Measurements from ENCODE around the gene ZNF208.

ZNF208 gene

DNA sequence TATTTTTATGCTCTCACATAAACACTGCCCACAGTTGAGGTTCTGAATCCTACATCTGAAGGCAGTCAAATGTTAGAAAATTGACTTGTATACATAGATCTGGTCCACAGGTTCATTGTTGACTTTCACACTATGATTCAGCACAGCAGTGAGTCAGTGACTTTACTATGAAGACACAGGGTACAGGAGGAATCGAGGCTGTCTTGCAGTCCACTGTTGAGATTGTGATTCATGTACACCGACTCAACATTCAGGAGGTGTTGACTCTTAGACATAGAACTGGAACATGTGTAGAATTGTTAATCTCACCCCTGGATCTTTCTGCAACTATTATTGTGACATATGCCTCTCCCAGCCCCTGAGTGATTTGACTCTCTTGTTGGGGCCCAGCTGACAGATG, 100.4 kb downstream of the ZNF208 start:
- DNase-seq (ENCODE audit: insufficient read length, low spot score) (no peak), FAIRE-seq (no peak)
- TF ChIP-seq, protein P1, sequence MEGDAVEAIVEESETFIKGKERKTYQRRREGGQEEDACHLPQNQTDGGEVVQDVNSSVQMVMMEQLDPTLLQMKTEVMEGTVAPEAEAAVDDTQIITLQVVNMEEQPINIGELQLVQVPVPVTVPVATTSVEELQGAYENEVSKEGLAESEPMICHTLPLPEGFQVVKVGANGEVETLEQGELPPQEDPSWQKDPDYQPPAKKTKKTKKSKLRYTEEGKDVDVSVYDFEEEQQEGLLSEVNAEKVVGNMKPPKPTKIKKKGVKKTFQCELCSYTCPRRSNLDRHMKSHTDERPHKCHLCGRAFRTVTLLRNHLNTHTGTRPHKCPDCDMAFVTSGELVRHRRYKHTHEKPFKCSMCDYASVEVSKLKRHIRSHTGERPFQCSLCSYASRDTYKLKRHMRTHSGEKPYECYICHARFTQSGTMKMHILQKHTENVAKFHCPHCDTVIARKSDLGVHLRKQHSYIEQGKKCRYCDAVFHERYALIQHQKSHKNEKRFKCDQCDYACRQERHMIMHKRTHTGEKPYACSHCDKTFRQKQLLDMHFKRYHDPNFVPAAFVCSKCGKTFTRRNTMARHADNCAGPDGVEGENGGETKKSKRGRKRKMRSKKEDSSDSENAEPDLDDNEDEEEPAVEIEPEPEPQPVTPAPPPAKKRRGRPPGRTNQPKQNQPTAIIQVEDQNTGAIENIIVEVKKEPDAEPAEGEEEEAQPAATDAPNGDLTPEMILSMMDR (IDR thresholded peaks at IDR 0.05; ENCODE audit: insufficient read depth, missing control alignments): no peak

DNA sequence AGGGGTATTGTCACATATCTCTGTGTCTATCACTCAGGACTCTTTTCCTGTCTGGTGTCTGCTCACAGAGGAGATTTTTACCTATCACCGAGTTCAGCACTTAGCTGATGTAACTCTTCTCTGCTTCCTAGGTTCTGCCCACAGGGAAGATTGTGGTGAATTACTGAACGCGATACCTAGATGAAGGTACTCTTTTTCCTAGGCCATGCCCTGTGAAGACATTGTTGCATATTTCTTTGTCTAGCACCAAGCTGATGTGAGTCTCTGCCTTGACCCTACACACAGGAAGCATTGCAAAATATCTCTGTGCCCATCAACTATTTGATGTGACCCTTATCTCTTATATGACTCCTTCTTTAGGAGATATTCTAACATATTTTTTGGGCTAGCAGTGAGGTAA, 102.7 kb downstream of the ZNF208 start:
- FAIRE-seq: no peak
- DNase-seq (ENCODE audit: insufficient read length, low spot score): no peak
- TF ChIP-seq, protein P1 (IDR thresholded peaks at IDR 0.05; ENCODE audit: insufficient read depth, missing control alignments): no peak

DNA sequence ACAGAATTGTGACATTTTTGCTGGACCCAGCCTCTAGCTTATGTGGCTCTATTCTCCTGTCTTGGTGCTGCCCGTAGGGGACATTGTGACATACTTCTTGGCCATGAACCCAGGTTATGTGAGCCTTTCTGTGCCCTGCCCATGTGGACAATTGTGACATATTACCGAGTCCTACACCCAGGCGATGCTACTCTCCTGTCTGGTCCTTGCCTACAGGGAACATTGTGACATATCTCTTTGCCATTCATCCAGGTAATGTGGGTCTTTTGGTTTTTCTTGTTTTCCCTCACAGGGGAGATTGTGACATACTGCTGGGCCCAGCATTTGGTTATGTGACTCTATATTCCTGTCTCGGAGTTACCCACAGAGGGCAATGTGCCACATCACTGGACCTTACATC, 103.2 kb downstream of the ZNF208 start:
- TF ChIP-seq, protein P1 (IDR thresholded peaks at IDR 0.05; ENCODE audit: insufficient read depth, missing control alignments): no peak
- FAIRE-seq: no peak
- no peak for DNase-seq (ENCODE audit: insufficient read length, low spot score)

DNA sequence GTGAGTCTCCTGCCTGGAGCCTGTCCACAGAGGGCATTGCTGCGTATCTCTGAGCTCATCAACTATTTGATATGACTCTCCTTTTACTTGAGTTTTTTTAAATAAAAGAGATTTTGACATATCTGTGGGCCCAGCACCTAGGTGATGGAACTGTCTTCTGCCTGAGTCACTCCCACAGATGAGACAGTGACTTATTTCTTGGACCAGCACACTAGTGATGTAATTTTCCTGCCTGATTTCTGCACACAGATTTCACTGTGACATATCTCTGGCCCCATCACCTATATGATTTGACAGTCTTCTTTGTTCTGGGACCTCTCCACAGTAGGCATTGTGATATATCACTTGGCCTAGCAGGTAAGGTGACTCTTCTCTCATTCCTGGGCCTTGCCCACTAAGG, 108.2 kb downstream of the ZNF208 start:
- no peak for DNase-seq (ENCODE audit: insufficient read length, low spot score)
- TF ChIP-seq, protein P1 (IDR thresholded peaks at IDR 0.05; ENCODE audit: insufficient read depth, missing control alignments): no peak
- no peak for FAIRE-seq

DNA sequence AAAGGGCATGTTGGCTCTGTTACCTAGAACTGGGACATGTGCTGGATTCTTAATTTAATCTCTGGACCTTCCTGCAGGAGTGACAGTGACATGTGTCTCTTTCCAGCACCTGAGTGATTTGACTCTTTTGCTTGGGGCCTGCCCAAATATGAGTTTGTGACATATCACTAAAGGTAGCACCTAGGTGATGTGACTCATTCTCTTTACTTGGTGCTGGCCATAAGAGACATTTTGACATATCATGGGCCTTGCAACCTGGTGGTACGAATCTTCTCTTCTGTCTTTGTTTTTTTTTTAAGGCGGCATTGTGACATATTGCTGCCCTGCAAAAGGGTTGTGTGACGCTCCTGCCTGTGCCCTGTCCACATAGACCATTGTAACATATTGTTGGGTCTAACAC, 108.9 kb downstream of the ZNF208 start:
- FAIRE-seq (no peak), DNase-seq (ENCODE audit: insufficient read length, low spot score) (no peak)
- TF ChIP-seq, protein P1 (IDR thresholded peaks at IDR 0.05; ENCODE audit: insufficient read depth, missing control alignments): no peak

DNA sequence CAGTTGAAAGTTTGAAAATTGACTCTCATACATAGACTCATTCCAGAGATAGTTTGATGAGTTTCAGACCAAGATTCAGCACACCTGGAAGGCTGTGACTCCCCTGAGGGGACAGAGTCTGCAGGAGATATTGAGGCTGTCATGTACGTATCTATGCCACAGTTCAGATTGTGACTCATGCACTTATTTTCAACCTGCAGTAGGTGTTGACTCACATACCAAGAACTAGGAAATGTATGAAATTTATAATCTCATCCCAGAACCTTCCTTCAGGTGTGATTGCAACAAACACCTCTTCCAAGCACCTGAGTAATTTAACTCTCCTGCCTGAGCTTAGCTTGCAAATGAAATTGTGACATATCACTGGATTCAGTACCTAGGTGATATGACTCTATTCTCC, 110.3 kb downstream of the ZNF208 start:
- no peak for DNase-seq (ENCODE audit: insufficient read length, low spot score)
- TF ChIP-seq, protein P1 (IDR thresholded peaks at IDR 0.05; ENCODE audit: insufficient read depth, missing control alignments): no peak
- FAIRE-seq: no peak

DNA sequence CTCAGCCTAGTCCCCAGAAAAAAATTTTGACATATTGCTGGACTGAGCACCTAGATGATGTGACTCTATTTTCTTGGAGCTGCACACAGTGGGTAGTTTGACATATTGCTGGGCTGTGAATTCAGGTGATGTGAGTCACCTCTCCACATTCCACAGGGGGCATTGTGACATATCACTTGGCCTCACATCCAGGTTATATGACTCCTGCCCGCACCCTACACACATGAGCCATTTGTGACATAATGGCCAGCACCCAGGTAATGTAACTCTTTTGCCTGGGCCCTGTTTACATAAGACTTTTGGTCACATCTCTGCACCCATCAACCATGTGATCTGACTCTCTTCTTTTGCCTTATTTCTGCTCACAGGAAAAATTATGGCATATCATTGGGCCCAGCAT, 119.7 kb downstream of the ZNF208 start:
- TF ChIP-seq, protein P1 (IDR thresholded peaks at IDR 0.05; ENCODE audit: insufficient read depth, missing control alignments): no peak
- no peak for FAIRE-seq
- DNase-seq (ENCODE audit: insufficient read length, low spot score): no peak
